ENCODE data around the gene CA10.

Gene CA10

DNA sequence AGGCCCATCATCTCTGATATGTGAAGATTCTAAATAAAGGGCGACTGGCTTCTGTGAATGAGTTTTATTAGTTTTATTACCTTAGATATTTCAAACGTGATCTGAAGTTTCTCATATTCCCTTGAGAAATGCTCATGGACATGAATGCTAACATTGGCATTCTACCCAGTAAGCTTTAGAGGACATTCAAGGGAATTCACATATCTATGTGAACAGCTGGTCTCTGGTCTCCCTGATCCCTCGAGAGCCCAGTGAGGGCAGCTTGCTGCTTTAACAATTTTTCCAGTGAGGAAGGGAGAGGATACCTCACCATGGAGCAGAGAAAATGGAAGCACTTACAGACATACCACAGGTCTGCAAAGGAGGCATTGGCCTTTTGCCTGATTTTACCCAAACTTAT is 312.7 kb downstream of the CA10 start:
- Histone ChIP-seq H3K4me3 (no peak overlapping the region), H3K27ac (no peak overlapping the region)
- TF ChIP-seq, protein P1, sequence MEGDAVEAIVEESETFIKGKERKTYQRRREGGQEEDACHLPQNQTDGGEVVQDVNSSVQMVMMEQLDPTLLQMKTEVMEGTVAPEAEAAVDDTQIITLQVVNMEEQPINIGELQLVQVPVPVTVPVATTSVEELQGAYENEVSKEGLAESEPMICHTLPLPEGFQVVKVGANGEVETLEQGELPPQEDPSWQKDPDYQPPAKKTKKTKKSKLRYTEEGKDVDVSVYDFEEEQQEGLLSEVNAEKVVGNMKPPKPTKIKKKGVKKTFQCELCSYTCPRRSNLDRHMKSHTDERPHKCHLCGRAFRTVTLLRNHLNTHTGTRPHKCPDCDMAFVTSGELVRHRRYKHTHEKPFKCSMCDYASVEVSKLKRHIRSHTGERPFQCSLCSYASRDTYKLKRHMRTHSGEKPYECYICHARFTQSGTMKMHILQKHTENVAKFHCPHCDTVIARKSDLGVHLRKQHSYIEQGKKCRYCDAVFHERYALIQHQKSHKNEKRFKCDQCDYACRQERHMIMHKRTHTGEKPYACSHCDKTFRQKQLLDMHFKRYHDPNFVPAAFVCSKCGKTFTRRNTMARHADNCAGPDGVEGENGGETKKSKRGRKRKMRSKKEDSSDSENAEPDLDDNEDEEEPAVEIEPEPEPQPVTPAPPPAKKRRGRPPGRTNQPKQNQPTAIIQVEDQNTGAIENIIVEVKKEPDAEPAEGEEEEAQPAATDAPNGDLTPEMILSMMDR (IDR thresholded peaks at IDR 0.05), result no peak
- no peak for DNase-seq (ENCODE audit: low spot score)

DNA sequence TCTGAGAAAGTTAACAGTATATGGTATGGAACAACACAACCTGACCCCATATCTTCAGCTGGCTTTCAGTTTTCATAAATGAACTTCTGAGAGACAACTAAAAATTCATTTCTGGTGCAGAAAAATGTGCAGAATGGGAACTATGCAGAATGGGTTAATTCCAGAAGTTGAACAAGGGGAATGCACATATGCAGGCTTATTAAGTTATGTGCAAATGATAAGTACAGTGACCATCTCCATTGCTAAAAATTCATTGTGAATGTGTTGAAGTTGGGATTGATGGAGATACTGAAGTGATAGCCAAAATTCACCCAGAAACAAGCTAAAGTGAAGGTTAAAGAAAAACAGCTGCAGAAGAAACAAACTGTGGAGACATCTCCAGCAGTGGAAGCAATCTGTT is 315.8 kb downstream of the CA10 start:
- Histone ChIP-seq H3K27ac (no peak overlapping the region), H3K4me3 (no peak overlapping the region)
- TF ChIP-seq, protein P1 (IDR thresholded peaks at IDR 0.05), result no peak
- DNase-seq (ENCODE audit: low spot score), result no peak

DNA sequence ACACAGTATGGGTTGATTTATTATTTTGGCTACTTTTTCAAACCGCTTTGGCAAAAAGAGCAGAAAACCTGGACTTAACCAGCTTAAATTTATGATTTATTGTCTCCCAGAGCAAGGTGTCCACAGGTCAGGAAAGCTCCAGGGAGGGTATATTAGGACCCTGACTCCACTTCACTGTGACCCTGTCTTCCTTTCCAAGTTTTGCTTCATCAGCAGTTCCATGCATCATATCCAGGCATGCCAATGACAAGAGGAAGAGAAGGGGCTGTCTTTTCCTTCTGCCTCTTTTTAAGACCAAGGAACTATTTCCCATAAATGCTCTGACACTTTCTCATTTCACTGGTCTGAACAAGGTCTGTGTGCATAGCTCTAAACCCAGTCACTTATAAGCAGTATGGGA is 316.8 kb downstream of the CA10 start:
- Histone ChIP-seq H3K4me3 (no peak overlapping the region), H3K27ac (no peak overlapping the region)
- TF ChIP-seq, protein P1 (IDR thresholded peaks at IDR 0.05), result no peak
- no peak for DNase-seq (ENCODE audit: low spot score)

DNA sequence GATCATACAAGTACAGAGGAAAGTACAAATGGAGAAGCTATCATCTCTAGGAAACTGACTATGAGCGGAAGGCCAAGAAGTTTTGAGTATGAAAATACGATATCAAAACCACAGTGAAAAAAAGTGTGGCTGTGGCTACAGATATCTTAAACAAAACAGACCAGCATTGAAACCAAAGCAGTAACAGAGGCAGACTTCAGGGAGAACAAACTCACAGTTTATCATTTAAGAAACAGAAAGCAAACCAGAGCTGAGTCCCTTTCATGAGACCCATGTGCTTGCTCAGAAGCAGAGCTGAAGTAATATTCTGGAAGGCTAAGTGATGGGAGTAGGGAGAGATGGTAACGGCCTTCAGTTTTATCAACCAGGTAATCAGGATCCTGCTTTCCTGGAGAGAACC is 317.8 kb downstream of the CA10 start:
- TF ChIP-seq, protein P1 (IDR thresholded peaks at IDR 0.05), result no peak
- H3K27ac ChIP-seq, result no peak overlapping the region
- no peak for DNase-seq (ENCODE audit: low spot score)
- no peak overlapping the region for H3K4me3 ChIP-seq

- no peak for DNase-seq (ENCODE audit: low spot score)
- TF ChIP-seq, protein P1 (IDR thresholded peaks at IDR 0.05), result no peak
Observed at GRCh38 chr17:51833620-51834019, 324.9 kb downstream of the CA10 start.

DNA sequence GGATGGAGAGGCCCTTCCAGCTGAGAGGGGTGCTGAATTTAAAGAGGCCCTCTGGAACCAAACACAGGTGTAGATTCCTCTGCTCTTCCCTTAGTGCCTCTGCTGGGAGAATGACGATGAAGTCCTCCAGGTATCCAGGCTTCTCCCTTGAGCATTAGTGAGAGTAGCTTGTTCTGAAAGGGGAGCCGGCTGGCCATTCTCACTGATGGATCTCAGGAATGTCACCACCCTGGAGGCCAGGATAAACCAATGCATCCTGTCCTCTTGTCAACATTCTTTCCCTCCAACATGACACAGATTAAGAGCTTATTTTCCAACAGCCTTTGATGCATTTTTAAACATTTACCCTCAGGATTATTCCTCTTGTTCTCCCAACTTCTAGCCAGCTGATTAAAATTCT is 325.5 kb downstream of the CA10 start:
- H3K27ac ChIP-seq, result no peak overlapping the region
- no peak overlapping the region for H3K4me3 ChIP-seq
- DNase-seq (ENCODE audit: low spot score), result no peak
- TF ChIP-seq, protein P1 (IDR thresholded peaks at IDR 0.05), result no peak

More at GRCh38 chr17:51833620-51834019, 324.9 kb downstream of the CA10 start:
- no peak overlapping the region for H3K27ac ChIP-seq
- H3K4me3 ChIP-seq, result no peak overlapping the region

DNA sequence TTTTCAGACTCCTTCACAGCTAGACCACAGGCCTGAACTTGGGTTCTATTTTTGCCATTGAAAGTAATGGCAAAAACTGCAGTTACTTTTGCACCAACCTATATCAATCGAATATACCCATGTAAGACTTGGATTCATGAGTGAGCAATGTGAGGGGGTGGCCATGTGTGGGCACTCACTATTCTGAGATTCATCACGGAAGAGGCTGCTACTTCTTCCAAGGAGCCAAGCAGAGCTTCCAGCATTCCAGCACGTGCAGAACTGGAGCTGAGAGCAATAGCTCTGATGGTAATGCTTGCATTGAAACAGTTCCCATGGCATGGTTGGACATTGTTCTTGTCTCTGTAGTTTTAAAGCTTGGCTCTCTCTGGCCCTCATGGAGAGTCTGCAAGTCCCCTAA is 327.6 kb downstream of the CA10 start:
- TF ChIP-seq, protein P1 (IDR thresholded peaks at IDR 0.05), result no peak
- no peak overlapping the region for H3K4me3 ChIP-seq
- H3K27ac ChIP-seq, result no peak overlapping the region
- no peak for DNase-seq (ENCODE audit: low spot score)

All from coronary artery (tissue), 2 donors.